Inferior parietal cortex (tissue), 1 donor: ENCODE measurements around the gene FREM1.

Source experiments
- DNase-seq: peaks from one replicate; pipeline ENCODE4 v3.0.0-alpha.2; 2016; ENCODE audit errors: extremely low spot score

The FREM1 gene

DNA sequence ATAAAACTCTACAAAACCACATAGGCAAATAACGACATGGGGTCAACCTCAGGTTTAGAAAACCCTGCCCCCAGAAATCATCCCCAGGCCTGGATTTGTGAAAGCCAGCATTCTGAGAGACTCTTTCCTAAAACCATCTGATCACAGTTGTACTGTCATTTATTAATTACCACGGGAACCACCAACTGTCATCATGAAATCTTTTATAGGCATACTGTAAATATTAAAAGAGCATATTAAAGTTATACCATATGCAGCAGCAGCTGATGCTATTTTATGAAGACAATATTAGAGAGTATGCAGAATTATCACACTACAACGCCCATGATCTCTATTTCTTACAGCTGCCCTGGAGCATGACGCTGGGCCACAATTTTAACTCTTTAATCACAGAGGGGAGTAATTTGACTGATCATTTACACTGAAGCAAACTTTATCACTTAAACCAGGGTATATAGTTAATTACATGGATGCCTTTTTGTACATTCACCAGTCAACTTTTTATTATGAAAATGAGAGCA lies 208.0 kb downstream of the FREM1 start:
- DNase-seq: no peak

DNA sequence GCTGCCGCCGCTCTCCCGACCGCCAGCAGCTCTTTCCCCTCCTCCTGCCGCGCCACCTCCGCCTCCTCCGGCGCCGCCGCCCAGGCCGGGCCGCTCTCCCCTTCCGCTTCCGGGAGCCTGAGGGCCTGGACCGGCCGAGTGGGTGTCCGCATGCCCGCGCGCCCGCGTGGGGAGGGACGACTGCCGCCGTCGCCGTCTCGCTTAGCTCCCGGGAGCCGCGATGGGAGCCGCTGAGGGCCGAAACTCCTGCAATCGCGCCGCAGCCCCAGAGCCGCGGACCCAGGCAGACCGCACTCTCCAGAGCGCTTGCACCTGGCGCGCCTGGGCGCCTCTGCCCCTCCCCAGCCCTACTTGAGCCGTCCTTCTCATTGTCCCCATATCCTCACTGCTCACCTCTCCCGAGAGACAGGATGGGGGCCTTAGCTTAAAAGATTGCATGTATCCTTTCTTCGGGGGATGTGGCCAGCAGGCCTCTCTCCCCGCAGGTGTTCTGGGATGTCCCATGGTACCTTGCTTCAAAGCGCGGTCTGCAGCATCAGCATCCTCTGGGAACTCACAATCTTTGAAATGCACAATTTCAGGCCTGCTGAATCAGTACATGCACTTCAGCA lies 216.9 kb downstream of the FREM1 start, which contains the start of gene ZDHHC21:
ZDHHC21 (minus strand) TSS at position 182 of the 611 bp plus-strand sequence. CDS start 19,092 bp downstream, outside the sequence.
- peak; percentile 62 for DNase-seq

DNA sequence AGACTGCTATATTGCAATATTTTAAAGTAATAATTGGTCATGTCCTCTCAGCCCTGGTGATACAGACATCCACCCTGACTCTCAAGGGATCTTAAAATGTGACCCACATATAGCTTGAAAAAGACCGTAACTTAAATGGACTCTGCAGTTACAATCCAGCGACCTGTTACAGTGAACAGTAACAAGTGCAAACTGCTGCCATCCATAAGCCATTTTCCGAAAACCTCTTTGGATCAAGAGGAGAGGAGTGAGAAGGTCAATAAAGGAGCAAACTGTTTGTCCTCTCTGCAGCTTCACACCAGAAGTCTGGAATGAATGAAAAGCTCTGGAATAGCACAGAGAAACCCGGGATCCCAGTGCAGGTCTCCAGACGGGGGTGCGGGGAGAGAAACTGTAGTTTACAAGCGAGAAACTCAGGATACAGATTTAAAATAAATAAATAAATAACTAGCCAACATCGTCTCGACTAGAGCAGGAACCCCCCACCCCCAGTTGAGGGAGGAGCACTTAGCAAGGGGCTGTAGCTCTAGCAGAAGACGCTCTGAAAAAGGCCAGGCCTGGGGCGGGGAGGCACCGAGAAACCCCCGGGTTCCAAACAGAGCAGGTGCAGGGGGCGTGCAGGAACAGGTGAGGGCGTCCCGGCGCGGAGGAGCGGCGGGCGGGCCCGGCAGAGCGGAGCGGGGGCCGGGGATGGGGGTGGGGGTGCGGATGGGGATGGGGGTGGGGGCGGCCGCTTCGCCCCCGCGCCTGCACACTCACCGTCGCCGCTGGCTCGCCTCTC lies 217.6 kb downstream of the FREM1 start:
- no peak for DNase-seq

DNA sequence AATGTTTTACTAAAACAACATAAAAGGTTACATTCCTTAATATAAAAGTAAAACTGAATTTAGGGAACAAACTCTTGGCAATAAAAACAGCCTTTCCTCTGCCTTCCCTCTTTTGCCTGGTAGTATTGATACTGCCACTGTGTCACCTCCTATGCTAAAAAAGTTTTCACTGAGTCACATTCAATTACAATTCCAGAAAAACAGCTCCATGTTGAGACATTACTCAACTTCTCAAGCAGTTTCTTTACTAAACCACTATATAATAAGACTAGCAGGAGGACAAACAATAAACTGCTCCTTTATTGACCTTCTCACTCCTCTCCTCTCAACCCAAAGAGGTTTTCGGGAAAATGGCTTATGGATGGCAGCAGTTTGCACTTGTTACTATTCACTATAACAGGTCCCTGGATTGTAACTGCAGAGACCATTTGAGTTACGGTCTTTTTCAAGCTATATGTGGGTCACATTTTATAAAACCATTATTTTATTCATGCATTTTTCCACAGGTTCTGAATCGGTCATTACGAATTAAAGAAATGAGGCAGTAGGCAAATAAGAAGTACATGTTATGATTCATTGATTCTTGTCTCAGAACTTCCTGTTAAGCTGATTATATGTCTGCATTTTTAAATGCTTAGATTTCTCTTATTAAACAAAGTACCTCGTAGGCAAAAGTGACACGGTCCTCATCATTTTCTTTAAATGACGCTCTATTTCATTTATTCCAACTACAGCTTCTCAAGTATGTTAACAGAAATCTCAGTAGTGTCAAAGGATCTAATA lies 219.1 kb downstream of the FREM1 start:
- no peak for DNase-seq

DNA sequence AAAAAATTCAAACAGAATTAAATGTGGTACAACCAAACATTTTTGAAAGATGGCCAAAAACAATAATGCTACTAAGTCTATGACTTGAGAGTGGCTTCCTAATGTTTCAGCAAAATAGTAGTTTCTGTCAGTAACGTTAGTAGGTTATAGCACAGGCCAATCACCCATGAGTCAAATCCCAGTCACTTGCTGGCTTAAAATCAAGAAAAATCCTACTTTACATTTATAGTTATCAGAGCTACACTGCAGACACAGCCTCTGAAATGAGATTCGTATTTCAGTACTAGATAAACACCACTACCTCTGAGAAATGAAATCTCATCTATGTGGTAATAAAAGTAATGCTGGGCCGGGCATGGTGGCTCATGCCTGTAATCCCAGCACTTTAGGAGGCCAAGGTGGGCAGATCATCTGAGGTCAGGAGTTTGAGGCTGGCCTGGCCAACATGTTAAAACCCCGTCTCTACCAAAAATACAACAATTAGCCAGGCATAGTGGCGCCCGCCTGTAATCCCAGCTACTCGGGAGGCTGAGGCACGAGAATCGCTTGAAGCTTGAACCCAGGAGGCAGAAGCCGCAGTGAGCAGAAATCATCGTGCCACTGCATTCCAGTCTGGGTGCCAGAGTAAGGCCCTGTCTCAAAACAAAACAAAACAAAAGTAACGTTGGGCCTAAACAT lies 223.0 kb downstream of the FREM1 start:
- DNase-seq: no peak

DNA sequence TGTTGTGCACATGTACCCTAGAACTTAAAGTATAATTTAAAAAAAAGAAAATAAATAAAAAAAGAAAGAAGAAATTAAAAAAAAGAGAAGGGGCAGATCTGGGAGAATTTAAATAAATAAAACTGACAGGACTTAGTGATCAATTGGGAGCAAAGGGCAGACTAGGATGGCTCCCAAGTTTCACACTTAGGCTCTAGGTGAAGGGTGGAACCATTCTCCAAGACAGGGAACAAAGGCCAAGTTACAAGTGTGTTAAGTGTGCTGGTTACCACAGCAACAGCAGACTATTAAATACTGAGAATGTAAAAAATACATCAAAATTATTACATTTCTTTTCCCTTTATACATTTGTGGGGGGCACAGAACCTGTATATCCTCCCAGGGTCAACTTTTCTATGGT lies 224.1 kb downstream of the FREM1 start:
- DNase-seq: no peak
